SK-N-SH (cell line): Measurements from ENCODE around the gene TIMP2. TPM values are rescaled to one million over a fixed set of nuclear protein-coding genes. Genes with fewer than 3 reads are reported as not detected.

ENCODE experiments used
- CTCF ChIA-PET: fragments of 300-600, 350-600 bp; formaldehyde crosslinking; extraction: SDS; loops from one replicate; lab custom pipeline; 2021; lab: Yijun Ruan, JAX
- POLR2A ChIA-PET: fragments of 350-600 bp; sonication (Branson Sonifier 250); formaldehyde crosslinking; extraction: SDS; loops from one replicate; lab custom pipeline; 2020; ENCODE audit warnings: antibody characterized with exemption, inconsistent platforms; lab: Yijun Ruan, JAX
- DNase-seq: peaks from one replicate; pipeline ENCODE4 v3.0.0; 2012
- H2AFZ ChIP-seq: fragments of 200-600 bp; sonication (generic); 2 replicates; pipeline ENCODE4 v1.8.1; 2016; ENCODE audit warnings: antibody characterized with exemption, mild to moderate bottlenecking, low read depth
- H3F3A ChIP-seq: fragments of 200-600 bp; sonication (generic); replicated peaks from 2 replicates; pipeline ENCODE3; 2016; ENCODE audit warnings: antibody characterized with exemption, mild to moderate bottlenecking; ENCODE audit not compliant: insufficient read depth
- H3K27ac ChIP-seq, 2 experiments: fragments of 200-500 bp in 1 of 2; fragments of 200-600 bp in 1 of 2; sonication (Bioruptor generic) in 1 of 2; sonication (generic), shearing (Covaris generic) in 1 of 2; 2 replicates each; pipeline versions ENCODE4 v1.5.1 to v1.6.1; 2014 to 2016; ENCODE audit warnings: low read depth in 2 of 2, inconsistent platforms in 1 of 2, low read length in 1 of 2, mild to moderate bottlenecking in 1 of 2, mixed read lengths in 1 of 2
- H3K27me3 ChIP-seq: fragments of 200-600 bp; sonication (generic), shearing (Covaris generic); 2 replicates; pipeline ENCODE4 v1.6.1; 2016; ENCODE audit warnings: mixed run types; ENCODE audit not compliant: insufficient read depth
- H3K36me3 ChIP-seq, 2 experiments: fragments of 200-500 bp in 1 of 2; fragments of 200-600 bp in 1 of 2; sonication (Bioruptor generic) in 1 of 2; sonication (generic) in 1 of 2; replicated peaks in 1 of 2; 2 replicates each; pipeline versions ENCODE3 to v1.5.1; 2014 to 2016; ENCODE audit warnings: low read length in 1 of 2, mild to moderate bottlenecking in 1 of 2; ENCODE audit not compliant: insufficient read depth in 2 of 2, control insufficient read depth in 1 of 2
- H3K4me1 ChIP-seq, 2 experiments: fragments of 200-500 bp in 1 of 2; fragments of 200-600 bp in 1 of 2; sonication (Bioruptor generic) in 1 of 2; sonication (generic), shearing (Covaris generic) in 1 of 2; 2 replicates each; pipeline versions ENCODE4 v1.5.1 to v1.6.1; 2014 to 2016; ENCODE audit warnings: low read depth in 1 of 2, low read length in 1 of 2, mixed run types in 1 of 2; ENCODE audit not compliant: insufficient read depth in 2 of 2, control insufficient read depth in 1 of 2
- H3K4me2 ChIP-seq: fragments of 200-600 bp; sonication (generic), shearing (Covaris generic); 2 replicates; pipeline ENCODE4 v1.6.1; 2017; ENCODE audit warnings: mixed run types
- H3K4me3 ChIP-seq, 2 experiments: fragments of 200-500 bp in 1 of 2; fragments of 200-600 bp in 1 of 2; sonication (Bioruptor generic) in 1 of 2; sonication (generic), shearing (Covaris generic) in 1 of 2; 2 replicates each; pipeline versions ENCODE4 v1.5.1 to v1.8.1; 2014 to 2016; ENCODE audit warnings: low read depth in 2 of 2, inconsistent platforms in 1 of 2, low read length in 1 of 2, mild to moderate bottlenecking in 1 of 2, mixed read lengths in 1 of 2, moderate library complexity in 1 of 2
- H3K79me2 ChIP-seq: fragments of 200-600 bp; sonication (generic); 2 replicates; pipeline ENCODE4 v1.8.1; 2017; ENCODE audit warnings: mild to moderate bottlenecking; ENCODE audit not compliant: insufficient read depth
- H3K9ac ChIP-seq: fragments of 200-600 bp; sonication (generic); 2 replicates; pipeline ENCODE4 v1.6.1; 2017; ENCODE audit warnings: mixed run types
- H3K9me2 ChIP-seq: fragments of 200-600 bp; sonication (generic); 2 replicates; pipeline ENCODE4 v1.6.1; 2017; ENCODE audit warnings: mixed run types
- H3K9me3 ChIP-seq: fragments of 200-600 bp; sonication (generic); 2 replicates; pipeline ENCODE4 v1.6.1; 2017; ENCODE audit warnings: mixed run types, mild to moderate bottlenecking, moderate library complexity
- H4K20me1 ChIP-seq: fragments of 200-600 bp; sonication (generic); 2 replicates; pipeline ENCODE4 v1.6.1; 2017; ENCODE audit warnings: mild to moderate bottlenecking, mixed run types; ENCODE audit not compliant: insufficient read depth
- CHD2 ChIP-seq: fragments of 150-350 bp; IDR thresholded peaks from 2 replicates; pipeline ENCODE4 v1.6.1; 2018; ENCODE audit warnings: low read length; ENCODE audit not compliant: partially characterized antibody
- ELF1 ChIP-seq: IDR thresholded peaks from 2 replicates; pipeline ENCODE4 v1.4.0; 2012
- EP300 ChIP-seq, 2 experiments: IDR thresholded peaks; 2 replicates each; pipeline versions ENCODE4 v1.4.0 to v1.6.1; 2012; ENCODE audit warnings: borderline replicate concordance in 1 of 2, low read depth in 1 of 2, low read length in 1 of 2
- FOSL2 ChIP-seq: IDR thresholded peaks from 2 replicates; pipeline ENCODE4 v1.4.0; 2012; ENCODE audit warnings: low read depth, mild to moderate bottlenecking, moderate library complexity, borderline replicate concordance
- GABPA ChIP-seq: IDR thresholded peaks from 2 replicates; pipeline ENCODE4 v1.4.0; 2012; ENCODE audit warnings: low read depth, mild to moderate bottlenecking
- JUND ChIP-seq: IDR thresholded peaks from 2 replicates; pipeline ENCODE4 v1.4.0; 2012
- MEF2A ChIP-seq: IDR thresholded peaks from 2 replicates; pipeline ENCODE4 v1.4.0; 2012; ENCODE audit warnings: low read depth, borderline replicate concordance
- MXI1 ChIP-seq: IDR thresholded peaks from 2 replicates; pipeline ENCODE4 v1.6.1; 2012; ENCODE audit warnings: mild to moderate bottlenecking, low read depth, low read length, improper control_type of control experiment
- RFX5 ChIP-seq: IDR thresholded peaks from 2 replicates; pipeline ENCODE4 v1.6.1; 2012; ENCODE audit warnings: mild to moderate bottlenecking, improper control_type of control experiment, low read length
- RXRA ChIP-seq: IDR thresholded peaks from 2 replicates; pipeline ENCODE4 v1.4.0; 2012; ENCODE audit warnings: low read depth, mild to moderate bottlenecking, borderline replicate concordance
- TCF12 ChIP-seq: IDR thresholded peaks from 2 replicates; pipeline ENCODE4 v1.4.0; 2012
- TEAD4 ChIP-seq: IDR thresholded peaks from 2 replicates; pipeline ENCODE4 v1.4.0; 2012; ENCODE audit warnings: mild to moderate bottlenecking, borderline replicate concordance; ENCODE audit not compliant: insufficient read depth
- YY1 ChIP-seq: IDR thresholded peaks from 2 replicates; pipeline ENCODE4 v1.4.0; 2012; ENCODE audit warnings: low read depth, mild to moderate bottlenecking
- WGBS: methylation state at CpG from one replicate; pipeline ENCODE4 v1.1.6; 2017; ENCODE audit warnings: low lambda C conversion rate; 5-methylcytosine and 5-hydroxymethylcytosine counted together
- polyA plus RNA-seq, 3 experiments: library from polyadenylated mRNA; depleted of rRNA; stranded (reverse); fragments of >200 nt; gene quantifications; 2 replicates each; pipeline ENCODE4 v1.2.3, GENCODE V29; 2012
- TF ChIP-seq, protein P1 (sequence below): fragments of 150-350 bp; IDR thresholded peaks from 2 replicates; pipeline ENCODE4 v1.6.1; 2016; ENCODE audit warnings: mild to moderate bottlenecking, low read depth, low read length
- TF ChIP-seq, protein P2 (sequence below): IDR thresholded peaks from 2 replicates; pipeline ENCODE4 v1.4.0; 2012; ENCODE audit warnings: low read depth, borderline replicate concordance
- TF ChIP-seq, protein P3 (sequence below): IDR thresholded peaks from 2 replicates; pipeline ENCODE4; 2012
- TF ChIP-seq, protein P4 (sequence below): fragments of 150-350 bp; IDR thresholded peaks from 2 replicates; pipeline ENCODE4 v1.6.1; 2017; ENCODE audit warnings: antibody characterized with exemption, low read length, low read depth, borderline replicate concordance
- TF ChIP-seq, protein P5 (sequence below): fragments of 200-600 bp; sonication (generic); IDR thresholded peaks from 2 replicates; pipeline ENCODE4 v1.6.1; 2017; ENCODE audit warnings: antibody characterized with exemption, mild to moderate bottlenecking, moderate library complexity

Gene TIMP2
- polyA plus RNA-seq, 1 of the 3 experiments (the other 2 are of a cell fraction) = 441 TPM

DNA sequence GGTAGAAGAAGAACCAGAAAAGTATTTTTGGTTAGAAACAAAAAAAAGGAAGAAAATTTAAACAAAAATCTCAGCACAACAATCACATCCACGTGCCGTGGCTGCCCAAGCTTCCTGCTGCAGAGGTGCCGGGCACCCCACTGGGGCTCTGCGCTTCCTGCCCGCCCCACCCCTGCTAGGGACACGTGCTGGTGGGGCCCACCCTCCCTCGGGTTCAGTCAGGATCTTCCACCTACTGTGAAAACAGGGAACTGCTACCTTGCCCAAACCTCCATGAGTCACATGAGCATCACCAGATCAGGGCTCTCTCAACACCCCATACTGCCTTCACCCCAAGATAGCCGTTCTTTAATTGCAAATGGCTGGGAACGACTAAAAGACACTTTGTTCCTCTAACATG is 118.7 kb downstream of the TIMP2 start:
- DNase-seq = no peak
- Histone ChIP-seq H3K4me3 (no peak overlapping the region), H3F3A (peaks cover 7% of the 10 kb centered on the region), H3K79me2 (peaks cover 39% of the 10 kb centered on the region; the same call in 1 of the 2 replicates), H3K36me3 (peaks cover 70 to 78% of the 10 kb centered on the region in 2 experiments), H4K20me1 (no peaks in the 10 kb centered on the region), H3K27me3 (no peaks in the 10 kb centered on the region), H2AFZ (no peak overlapping the region), H3K9me3 (no peaks in the 10 kb centered on the region), H3K4me1 (no peaks in the 10 kb centered on the region), H3K9me2 (no peaks in the 10 kb centered on the region), H3K4me2 (no peak overlapping the region), H3K9ac (no peak overlapping the region)
- CTCF ChIA-PET = interaction anchor here (0.6 to 1.9 kb wide), 2 partner anchors 59 to 309 kb away, joined by 3 to 5 read pairs; no protein-coding TSS in a partner anchor
- 87% methylated on average over 9 of the region's 9 CpGs for WGBS
- TF ChIP-seq YY1 = no peak
- no peak for TF ChIP-seq RFX5
- TF ChIP-seq, protein P1, sequence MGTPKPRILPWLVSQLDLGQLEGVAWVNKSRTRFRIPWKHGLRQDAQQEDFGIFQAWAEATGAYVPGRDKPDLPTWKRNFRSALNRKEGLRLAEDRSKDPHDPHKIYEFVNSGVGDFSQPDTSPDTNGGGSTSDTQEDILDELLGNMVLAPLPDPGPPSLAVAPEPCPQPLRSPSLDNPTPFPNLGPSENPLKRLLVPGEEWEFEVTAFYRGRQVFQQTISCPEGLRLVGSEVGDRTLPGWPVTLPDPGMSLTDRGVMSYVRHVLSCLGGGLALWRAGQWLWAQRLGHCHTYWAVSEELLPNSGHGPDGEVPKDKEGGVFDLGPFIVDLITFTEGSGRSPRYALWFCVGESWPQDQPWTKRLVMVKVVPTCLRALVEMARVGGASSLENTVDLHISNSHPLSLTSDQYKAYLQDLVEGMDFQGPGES = no peak
- no peak for TF ChIP-seq RXRA
- no peak for TF ChIP-seq GABPA
- TF ChIP-seq TCF12 = no peak
- TF ChIP-seq ELF1 = no peak
- no peak for TF ChIP-seq JUND
- no peak for TF ChIP-seq EP300 (IDR thresholded peaks at IDR 0.05; ENCODE audit: borderline replicate concordance in 1 of 2, low read depth in 1 of 2, low read length in 1 of 2)
- TF ChIP-seq, protein P2, sequence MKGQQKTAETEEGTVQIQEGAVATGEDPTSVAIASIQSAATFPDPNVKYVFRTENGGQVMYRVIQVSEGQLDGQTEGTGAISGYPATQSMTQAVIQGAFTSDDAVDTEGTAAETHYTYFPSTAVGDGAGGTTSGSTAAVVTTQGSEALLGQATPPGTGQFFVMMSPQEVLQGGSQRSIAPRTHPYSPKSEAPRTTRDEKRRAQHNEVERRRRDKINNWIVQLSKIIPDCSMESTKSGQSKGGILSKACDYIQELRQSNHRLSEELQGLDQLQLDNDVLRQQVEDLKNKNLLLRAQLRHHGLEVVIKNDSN = no peak
- no peak for TF ChIP-seq CHD2
- no peak for TF ChIP-seq FOSL2
- TF ChIP-seq, protein P3, sequence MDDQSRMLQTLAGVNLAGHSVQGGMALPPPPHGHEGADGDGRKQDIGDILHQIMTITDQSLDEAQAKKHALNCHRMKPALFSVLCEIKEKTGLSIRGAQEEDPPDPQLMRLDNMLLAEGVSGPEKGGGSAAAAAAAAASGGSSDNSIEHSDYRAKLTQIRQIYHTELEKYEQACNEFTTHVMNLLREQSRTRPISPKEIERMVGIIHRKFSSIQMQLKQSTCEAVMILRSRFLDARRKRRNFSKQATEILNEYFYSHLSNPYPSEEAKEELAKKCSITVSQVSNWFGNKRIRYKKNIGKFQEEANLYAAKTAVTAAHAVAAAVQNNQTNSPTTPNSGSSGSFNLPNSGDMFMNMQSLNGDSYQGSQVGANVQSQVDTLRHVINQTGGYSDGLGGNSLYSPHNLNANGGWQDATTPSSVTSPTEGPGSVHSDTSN = no peak
- TF ChIP-seq, protein P4, sequence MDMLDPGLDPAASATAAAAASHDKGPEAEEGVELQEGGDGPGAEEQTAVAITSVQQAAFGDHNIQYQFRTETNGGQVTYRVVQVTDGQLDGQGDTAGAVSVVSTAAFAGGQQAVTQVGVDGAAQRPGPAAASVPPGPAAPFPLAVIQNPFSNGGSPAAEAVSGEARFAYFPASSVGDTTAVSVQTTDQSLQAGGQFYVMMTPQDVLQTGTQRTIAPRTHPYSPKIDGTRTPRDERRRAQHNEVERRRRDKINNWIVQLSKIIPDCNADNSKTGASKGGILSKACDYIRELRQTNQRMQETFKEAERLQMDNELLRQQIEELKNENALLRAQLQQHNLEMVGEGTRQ = no peak
- TF ChIP-seq MEF2A = no peak
- TF ChIP-seq, protein P5, sequence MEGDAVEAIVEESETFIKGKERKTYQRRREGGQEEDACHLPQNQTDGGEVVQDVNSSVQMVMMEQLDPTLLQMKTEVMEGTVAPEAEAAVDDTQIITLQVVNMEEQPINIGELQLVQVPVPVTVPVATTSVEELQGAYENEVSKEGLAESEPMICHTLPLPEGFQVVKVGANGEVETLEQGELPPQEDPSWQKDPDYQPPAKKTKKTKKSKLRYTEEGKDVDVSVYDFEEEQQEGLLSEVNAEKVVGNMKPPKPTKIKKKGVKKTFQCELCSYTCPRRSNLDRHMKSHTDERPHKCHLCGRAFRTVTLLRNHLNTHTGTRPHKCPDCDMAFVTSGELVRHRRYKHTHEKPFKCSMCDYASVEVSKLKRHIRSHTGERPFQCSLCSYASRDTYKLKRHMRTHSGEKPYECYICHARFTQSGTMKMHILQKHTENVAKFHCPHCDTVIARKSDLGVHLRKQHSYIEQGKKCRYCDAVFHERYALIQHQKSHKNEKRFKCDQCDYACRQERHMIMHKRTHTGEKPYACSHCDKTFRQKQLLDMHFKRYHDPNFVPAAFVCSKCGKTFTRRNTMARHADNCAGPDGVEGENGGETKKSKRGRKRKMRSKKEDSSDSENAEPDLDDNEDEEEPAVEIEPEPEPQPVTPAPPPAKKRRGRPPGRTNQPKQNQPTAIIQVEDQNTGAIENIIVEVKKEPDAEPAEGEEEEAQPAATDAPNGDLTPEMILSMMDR = no peak
- no peak for TF ChIP-seq TEAD4
- no peak for TF ChIP-seq MXI1
- TF ChIP-seq, all 33 proteins: peak for 0
- no peak overlapping the region for H3K27ac ChIP-seq
- POLR2A ChIA-PET = no interaction called here
